HG03520 (cell line): ENCODE measurements around the gene IRF4.

Experiments
- ATAC-seq: cut with Tn5 transposase; IDR thresholded peaks from one replicate; pipeline ENCODE4 v1.9.1; 2021; ENCODE audit warnings: mild to moderate bottlenecking, moderate library complexity; ENCODE audit not compliant: unreplicated experiment

Gene IRF4

GRCh38 chr6:352896-353470 is 38.6 kb upstream of the IRF4 start:
- ATAC-seq: no peak

GRCh38 chr6:353642-354614 is 37.6 kb upstream of the IRF4 start:
- no peak for ATAC-seq

GRCh38 chr6:354631-355280 is 36.8 kb upstream of the IRF4 start:
- ATAC-seq: no peak

- ATAC-seq: no peak
These were observed 36.0 kb upstream of the IRF4 start for GRCh38 chr6:355373-356208.

GRCh38 chr6:356828-357251 is 34.7 kb upstream of the IRF4 start:
- ATAC-seq: no peak

GRCh38 chr6:357261-357790 is 34.2 kb upstream of the IRF4 start:
- no peak for ATAC-seq

- no peak for ATAC-seq
These were observed 33.7 kb upstream of the IRF4 start for GRCh38 chr6:357791-358341.

- no peak for ATAC-seq
These were observed 33.1 kb upstream of the IRF4 start for GRCh38 chr6:358432-358831.

- no peak for ATAC-seq
These were observed 32.7 kb upstream of the IRF4 start for GRCh38 chr6:358847-359246.

GRCh38 chr6:359261-360035 is 32.1 kb upstream of the IRF4 start:
- ATAC-seq: no peak

GRCh38 chr6:360349-360748 is 31.2 kb upstream of the IRF4 start:
- ATAC-seq: no peak

- no peak for ATAC-seq
These were observed 30.7 kb upstream of the IRF4 start for GRCh38 chr6:360764-361373.

- no peak for ATAC-seq
These were observed 30.0 kb upstream of the IRF4 start for GRCh38 chr6:361411-362132.

GRCh38 chr6:362231-362923 is 29.2 kb upstream of the IRF4 start:
- ATAC-seq: no peak

- ATAC-seq: no peak
These were observed 28.7 kb upstream of the IRF4 start for GRCh38 chr6:362924-363249.

GRCh38 chr6:363291-363690 is 28.3 kb upstream of the IRF4 start:
- ATAC-seq: no peak

- no peak for ATAC-seq
These were observed 27.6 kb upstream of the IRF4 start for GRCh38 chr6:363909-364308.
